WTC11 (cell line): ENCODE measurements around the gene RRBP1.

Source experiments
- ARID4B ChIP-seq: sonication (generic); formaldehyde crosslinking; IDR thresholded peaks from 2 replicates; pipeline ENCODE4 v1.8.0; 2023; ENCODE audit warnings: missing genetic modification reagents, mild to moderate bottlenecking, borderline replicate concordance
- ATF3 ChIP-seq: sonication (generic); formaldehyde crosslinking; conservative IDR thresholded peaks from 2 replicates; pipeline ENCODE4 v1.8.1; 2022; ENCODE audit warnings: mild to moderate bottlenecking, missing genetic modification reagents
- CTCF ChIP-seq: fragments of 200-600 bp; IDR thresholded peaks from 2 replicates; pipeline ENCODE4 v1.8.0; 2022; ENCODE audit warnings: antibody characterized with exemption
- NFE2L1 ChIP-seq: sonication (generic); formaldehyde crosslinking; IDR thresholded peaks from 2 replicates; pipeline ENCODE4 v1.8.1; 2023; ENCODE audit warnings: missing genetic modification reagents
- RELA ChIP-seq: sonication (generic); formaldehyde crosslinking; IDR thresholded peaks from 2 replicates; pipeline ENCODE4 v1.8.1; 2022; ENCODE audit warnings: missing genetic modification reagents, mild to moderate bottlenecking, borderline replicate concordance
- SMAD3 ChIP-seq: sonication (generic); formaldehyde crosslinking; IDR thresholded peaks from 2 replicates; pipeline ENCODE4 v1.8.0; 2022; ENCODE audit warnings: missing genetic modification reagents, mild to moderate bottlenecking, borderline replicate concordance
- SMAD4 ChIP-seq: sonication (generic); formaldehyde crosslinking; IDR thresholded peaks from 2 replicates; pipeline ENCODE4 v1.8.0; 2022; ENCODE audit warnings: mild to moderate bottlenecking, missing genetic modification reagents
- ZBTB21 ChIP-seq: sonication (generic); formaldehyde crosslinking; IDR thresholded peaks from 2 replicates; pipeline ENCODE4 v1.8.1; 2023; ENCODE audit warnings: mild to moderate bottlenecking, missing genetic modification reagents, borderline replicate concordance

- no peak for TF ChIP-seq ATF3 (CRISPR knock-in tag)
- TF ChIP-seq CTCF = no peak
- no peak for TF ChIP-seq NFE2L1 (CRISPR knock-in tag)
- TF ChIP-seq SMAD3 = no peak
- no peak for TF ChIP-seq SMAD4 (CRISPR knock-in tag)
- no peak for TF ChIP-seq ARID4B
- TF ChIP-seq ZBTB21 = no peak
- TF ChIP-seq RELA (CRISPR knock-in tag) = no peak
Measured at GRCh38 chr20:17700637-17701036, 18.6 kb upstream of the RRBP1 start.
